ENCODE data around the gene LMO3.

LMO3 gene

DNA sequence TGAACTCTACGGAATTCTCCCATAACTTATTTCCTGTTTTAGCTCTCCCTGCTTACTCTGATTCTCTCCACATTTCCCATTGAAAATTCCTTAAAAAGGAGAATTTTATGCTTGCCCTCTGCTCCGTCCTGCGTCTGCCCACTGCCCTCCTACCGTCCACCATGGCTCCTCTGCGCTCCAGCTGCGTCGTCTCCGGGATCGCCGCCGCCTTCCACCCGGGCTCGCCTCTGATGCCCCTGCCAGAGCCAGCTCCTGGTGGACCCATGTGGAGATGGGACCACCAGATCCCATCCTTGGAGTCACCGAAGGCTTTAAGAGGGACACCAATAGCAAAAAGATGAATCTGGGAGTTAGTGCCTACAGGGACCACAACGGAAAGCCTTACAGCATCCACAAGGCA, 92.7 kb downstream of the LMO3 start:
- H3K27me3 ChIP-seq (ENCODE audit: insufficient read depth, low read length, poor library complexity, severe bottlenecking) = no peaks in the 10 kb centered on the region
- no peaks in the 10 kb centered on the region for H3K4me1 ChIP-seq (ENCODE audit: insufficient read depth, low read length, poor library complexity, severe bottlenecking)
- no peaks in the 10 kb centered on the region for H4K20me1 ChIP-seq (ENCODE audit: insufficient read depth, low read length, poor library complexity, severe bottlenecking)
- no peak overlapping the region for H3K4me3 ChIP-seq (ENCODE audit: low read length, poor library complexity, severe bottlenecking)
- no peak for TF ChIP-seq EZH2phosphoT487 (IDR thresholded peaks at IDR 0.05; ENCODE audit: borderline replicate concordance)
- TF ChIP-seq, protein P1, sequence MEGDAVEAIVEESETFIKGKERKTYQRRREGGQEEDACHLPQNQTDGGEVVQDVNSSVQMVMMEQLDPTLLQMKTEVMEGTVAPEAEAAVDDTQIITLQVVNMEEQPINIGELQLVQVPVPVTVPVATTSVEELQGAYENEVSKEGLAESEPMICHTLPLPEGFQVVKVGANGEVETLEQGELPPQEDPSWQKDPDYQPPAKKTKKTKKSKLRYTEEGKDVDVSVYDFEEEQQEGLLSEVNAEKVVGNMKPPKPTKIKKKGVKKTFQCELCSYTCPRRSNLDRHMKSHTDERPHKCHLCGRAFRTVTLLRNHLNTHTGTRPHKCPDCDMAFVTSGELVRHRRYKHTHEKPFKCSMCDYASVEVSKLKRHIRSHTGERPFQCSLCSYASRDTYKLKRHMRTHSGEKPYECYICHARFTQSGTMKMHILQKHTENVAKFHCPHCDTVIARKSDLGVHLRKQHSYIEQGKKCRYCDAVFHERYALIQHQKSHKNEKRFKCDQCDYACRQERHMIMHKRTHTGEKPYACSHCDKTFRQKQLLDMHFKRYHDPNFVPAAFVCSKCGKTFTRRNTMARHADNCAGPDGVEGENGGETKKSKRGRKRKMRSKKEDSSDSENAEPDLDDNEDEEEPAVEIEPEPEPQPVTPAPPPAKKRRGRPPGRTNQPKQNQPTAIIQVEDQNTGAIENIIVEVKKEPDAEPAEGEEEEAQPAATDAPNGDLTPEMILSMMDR (conservative IDR thresholded peaks at IDR 0.05; ENCODE audit: low read length) = no peak
- H3K79me2 ChIP-seq (ENCODE audit: insufficient read depth, low read length) = no peaks in the 10 kb centered on the region
- no peaks in the 10 kb centered on the region for H3F3A ChIP-seq (ENCODE audit: low read depth)
- H3K9ac ChIP-seq (ENCODE audit: low read depth, low read length, poor library complexity, severe bottlenecking) = no peak overlapping the region
- no peak overlapping the region for H3K4me2 ChIP-seq (ENCODE audit: low read depth, low read length, poor library complexity, severe bottlenecking)
- H3K36me3 ChIP-seq (ENCODE audit: insufficient read depth, low read length) = no peaks in the 10 kb centered on the region
- H3K9me3 ChIP-seq (ENCODE audit: insufficient read depth, low read depth, low read length) = no peaks in the 10 kb centered on the region
- H2AFZ ChIP-seq (ENCODE audit: low read length) = no peak overlapping the region
- H3K9me2 ChIP-seq (replicated peaks; ENCODE audit: low read depth, low read length) = no peaks in the 10 kb centered on the region

DNA sequence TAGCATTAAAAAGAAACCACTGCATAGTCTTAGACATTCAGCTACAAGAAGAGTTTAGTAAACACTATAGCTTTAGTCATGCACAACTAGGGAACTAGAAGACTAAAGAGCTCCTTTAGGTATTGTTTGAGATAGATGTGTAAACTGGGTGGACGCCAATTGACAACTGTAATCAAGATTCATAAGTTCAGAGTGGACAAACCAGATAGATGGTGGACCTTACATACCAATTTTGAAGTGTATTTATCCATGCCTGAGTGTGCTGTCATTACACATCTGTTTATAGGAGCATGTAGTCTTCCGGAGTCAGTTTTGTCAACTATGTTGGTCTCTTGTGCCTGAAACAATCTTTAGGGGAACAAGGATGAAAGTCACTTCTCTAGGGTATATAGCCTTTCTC, 96.6 kb downstream of the LMO3 start:
- no peak for TF ChIP-seq EZH2phosphoT487 (IDR thresholded peaks at IDR 0.05; ENCODE audit: borderline replicate concordance)
- TF ChIP-seq, protein P1 (conservative IDR thresholded peaks at IDR 0.05; ENCODE audit: low read length) = no peak
- Histone ChIP-seq H4K20me1 (ENCODE audit: insufficient read depth, low read length, poor library complexity, severe bottlenecking) (no peaks in the 10 kb centered on the region), H3K9me2 (replicated peaks; ENCODE audit: low read depth, low read length) (no peaks in the 10 kb centered on the region), H3K27me3 (ENCODE audit: insufficient read depth, low read length, poor library complexity, severe bottlenecking) (no peaks in the 10 kb centered on the region), H3K4me2 (ENCODE audit: low read depth, low read length, poor library complexity, severe bottlenecking) (no peak overlapping the region), H3K36me3 (ENCODE audit: insufficient read depth, low read length) (no peaks in the 10 kb centered on the region), H3K79me2 (ENCODE audit: insufficient read depth, low read length) (no peaks in the 10 kb centered on the region), H3F3A (ENCODE audit: low read depth) (no peaks in the 10 kb centered on the region), H3K4me3 (ENCODE audit: low read length, poor library complexity, severe bottlenecking) (no peak overlapping the region), H3K4me1 (ENCODE audit: insufficient read depth, low read length, poor library complexity, severe bottlenecking) (no peaks in the 10 kb centered on the region), H3K9me3 (ENCODE audit: insufficient read depth, low read depth, low read length) (0 out of 2 replicates have a peak, but pooled peaks cover 2% of the 10 kb centered on the region), H2AFZ (ENCODE audit: low read length) (no peak overlapping the region), H3K9ac (ENCODE audit: low read depth, low read length, poor library complexity, severe bottlenecking) (no peak overlapping the region)

DNA sequence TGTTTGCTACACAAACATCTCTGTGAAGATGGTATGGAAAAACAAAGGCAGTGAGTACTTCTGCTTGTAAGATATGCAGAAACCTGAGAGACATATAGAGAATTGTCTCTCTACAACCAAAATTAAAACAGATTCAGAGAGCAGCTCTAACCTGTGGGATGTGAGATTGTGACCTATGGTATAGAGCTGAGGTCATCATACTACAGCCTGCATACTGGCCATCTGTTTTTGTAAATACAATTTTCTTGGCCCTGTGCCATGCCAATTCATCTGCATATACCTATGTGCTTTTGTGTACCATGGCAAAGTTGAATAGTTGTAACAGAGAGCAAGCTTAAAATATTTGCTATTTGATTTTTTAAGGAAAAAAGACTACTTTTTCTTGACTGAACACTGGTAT, 99.6 kb downstream of the LMO3 start:
- no peak overlapping the region for H3K4me3 ChIP-seq (ENCODE audit: low read length, poor library complexity, severe bottlenecking)
- TF ChIP-seq, protein P1 (conservative IDR thresholded peaks at IDR 0.05; ENCODE audit: low read length) = no peak
- no peak for TF ChIP-seq EZH2phosphoT487 (IDR thresholded peaks at IDR 0.05; ENCODE audit: borderline replicate concordance)
- no peak overlapping the region for H3K9ac ChIP-seq (ENCODE audit: low read depth, low read length, poor library complexity, severe bottlenecking)
- H3K27me3 ChIP-seq (ENCODE audit: insufficient read depth, low read length, poor library complexity, severe bottlenecking) = no peaks in the 10 kb centered on the region
- H4K20me1 ChIP-seq (ENCODE audit: insufficient read depth, low read length, poor library complexity, severe bottlenecking) = no peaks in the 10 kb centered on the region
- H2AFZ ChIP-seq (ENCODE audit: low read length) = no peak overlapping the region
- H3K9me3 ChIP-seq (ENCODE audit: insufficient read depth, low read depth, low read length) = 0 out of 2 replicates have a peak, but pooled peaks cover 2% of the 10 kb centered on the region
- H3K4me2 ChIP-seq (ENCODE audit: low read depth, low read length, poor library complexity, severe bottlenecking) = no peak overlapping the region
- no peaks in the 10 kb centered on the region for H3K79me2 ChIP-seq (ENCODE audit: insufficient read depth, low read length)
- H3K36me3 ChIP-seq (ENCODE audit: insufficient read depth, low read length) = no peaks in the 10 kb centered on the region
- no peaks in the 10 kb centered on the region for H3K9me2 ChIP-seq (replicated peaks; ENCODE audit: low read depth, low read length)
- no peaks in the 10 kb centered on the region for H3K4me1 ChIP-seq (ENCODE audit: insufficient read depth, low read length, poor library complexity, severe bottlenecking)
- H3F3A ChIP-seq (ENCODE audit: low read depth) = no peaks in the 10 kb centered on the region

Data from Loucy (cell line).